CD4-positive, alpha-beta T cell treated with Interleukin-6 at 100 ng/mL for 8 hours (primary cell): ENCODE data around the gene KCND3.

Experiments
- DNase-seq: peaks from one replicate; pipeline ENCODE4 v3.0.0-alpha.2; 2020; ENCODE audit warnings: mixed read lengths, low spot score

Gene KCND3

GRCh38 chr1:111989531-111990025 lies at the start of gene KCND3:
Gene KCND3 (minus strand): TSS chr1:111989668.
- DNase-seq = no peak

- no peak for DNase-seq
These were observed 44.8 kb upstream of the KCND3 start for GRCh38 chr1:112034277-112034676.

GRCh38 chr1:112033439-112034120 lies 44.1 kb upstream of the KCND3 start:
- no peak for DNase-seq

GRCh38 chr1:112030157-112030556 lies 40.7 kb upstream of the KCND3 start:
- no peak for DNase-seq

- no peak for DNase-seq
These were observed 38.2 kb upstream of the KCND3 start for GRCh38 chr1:112027696-112028095.

GRCh38 chr1:112026501-112026900 lies 37.0 kb upstream of the KCND3 start:
- no peak for DNase-seq

- DNase-seq = no peak
These were observed 36.5 kb upstream of the KCND3 start for GRCh38 chr1:112026016-112026415.

- DNase-seq = no peak
These were observed 31.8 kb upstream of the KCND3 start for GRCh38 chr1:112021263-112021662.

- DNase-seq = no peak
These were observed 27.7 kb upstream of the KCND3 start for GRCh38 chr1:112017183-112017582.

GRCh38 chr1:112012823-112013222 lies 23.4 kb upstream of the KCND3 start:
- DNase-seq = no peak

GRCh38 chr1:112011202-112011601 lies 21.7 kb upstream of the KCND3 start:
- DNase-seq = no peak

- no peak for DNase-seq
These were observed 17.7 kb upstream of the KCND3 start for GRCh38 chr1:112007169-112007568.

- DNase-seq = no peak
These were observed 17.1 kb upstream of the KCND3 start for GRCh38 chr1:112006416-112007025.

GRCh38 chr1:112004076-112004475 lies 14.6 kb upstream of the KCND3 start:
- no peak for DNase-seq

GRCh38 chr1:112002514-112002913 lies 13.0 kb upstream of the KCND3 start:
- DNase-seq = no peak

- DNase-seq = no peak
These were observed 12.0 kb upstream of the KCND3 start for GRCh38 chr1:112001436-112001835.

GRCh38 chr1:112000048-112000447 lies 10.6 kb upstream of the KCND3 start:
- no peak for DNase-seq

GRCh38 chr1:111998332-111998731 lies 8.9 kb upstream of the KCND3 start:
- no peak for DNase-seq

- DNase-seq = no peak
These were observed 3.0 kb upstream of the KCND3 start for GRCh38 chr1:111992476-111992875.

GRCh38 chr1:111990878-111991718 lies 1.6 kb upstream of the KCND3 start:
- no peak for DNase-seq

GRCh38 chr1:111990026-111990877 lies 784 bp upstream of the KCND3 start:
- no peak for DNase-seq
